ENCODE results near the gene CLSTN1. TPM values are rescaled to one million over a fixed set of nuclear protein-coding genes. Genes with fewer than 3 reads are reported as not detected.
A peak's percentile ranks its signal among the peaks of the same experiment; 100 is the strongest.

CLSTN1 gene
- total and polyA plus RNA-seq, 2 of the 8 experiments (the other 6 are each of a cell fraction or from before 2014, with no cell fraction given), result 34.2 to 97.4 TPM

DNA sequence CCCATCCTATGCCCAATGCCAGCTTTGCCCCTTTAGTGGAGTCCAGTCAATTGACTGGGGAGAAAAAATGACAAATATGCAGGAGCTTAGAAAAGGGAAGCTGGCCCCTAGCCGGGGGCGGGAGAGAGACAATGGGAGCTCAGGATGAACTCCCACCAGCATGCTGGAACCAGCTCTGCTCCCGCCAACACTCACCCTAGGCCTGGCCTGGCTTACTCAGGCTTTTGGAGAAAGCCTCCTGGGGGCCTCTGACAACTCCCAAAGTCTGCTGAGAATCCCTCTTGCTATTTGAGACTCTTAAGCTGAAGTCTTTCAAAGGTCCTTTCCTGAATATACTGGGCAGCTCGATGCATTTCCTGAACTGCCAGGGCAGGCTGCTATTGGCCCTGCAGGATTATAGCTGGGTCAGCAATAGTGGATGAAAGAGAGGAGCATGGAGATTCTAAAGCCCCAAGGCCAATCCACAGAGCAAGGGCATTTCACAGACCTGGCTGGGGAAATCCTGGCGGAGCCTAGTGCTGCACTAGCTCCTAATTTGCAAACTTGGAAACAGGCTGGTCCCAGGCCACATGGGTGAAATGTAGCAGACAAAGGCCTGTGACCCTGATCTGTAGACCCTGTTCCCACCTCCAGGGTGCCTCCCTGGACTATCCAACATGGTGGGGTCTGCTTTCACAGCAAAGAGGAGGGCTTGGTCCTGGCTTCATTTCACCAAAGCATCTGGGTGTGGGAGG, 35.7 kb upstream of the CLSTN1 start:
- no peak overlapping the region for H3K4me3 ChIP-seq (ENCODE audit: extremely low read depth in 1 of 4, insufficient read depth in 2 of 4, low read depth in 3 of 4, low read length in 4 of 4)
- peak overlapping the region; percentile 78 for H2BK120ac ChIP-seq (replicated peaks; ENCODE audit: low read depth, low read length)
- H4K91ac ChIP-seq (replicated peaks; ENCODE audit: insufficient read length, low read length), result peak overlapping the region; percentile 73
- H4K8ac ChIP-seq (ENCODE audit: extremely low read depth, insufficient read depth, low read length), result no peak overlapping the region; the same call in 1 of the 2 replicates
- FAIRE-seq, result peak; percentile 28
- CTCF ChIA-PET (ENCODE audit: partially characterized antibody), result interaction anchor here (0.8 to 17.3 kb wide), 17 partner anchors 9 to 244 kb away, joined by 3 to 312 read pairs (median 6); no protein-coding TSS in a partner anchor
- no peaks in the 10 kb centered on the region for H3K9me3 ChIP-seq (ENCODE audit: insufficient read depth in 2 of 2, low read depth in 1 of 2, low read length in 1 of 2)
- no peaks in the 10 kb centered on the region for H3K79me2 ChIP-seq (ENCODE audit: control insufficient read depth in 1 of 2, insufficient read depth in 2 of 2, low read length in 2 of 2)
- H3K4ac ChIP-seq (replicated peaks; ENCODE audit: insufficient read length, low read depth, low read length), result peak overlapping the region; percentile 96
- no peaks in the 10 kb centered on the region for H3K23me2 ChIP-seq (ENCODE audit: low read depth, low read length)
- no peak overlapping the region for H3K23ac ChIP-seq (ENCODE audit: insufficient read length)
- H3K27ac ChIP-seq (ENCODE audit: low read depth, low read length), result peak overlapping the region; percentile 25; the same call in 1 of the 2 replicates
- H3K56ac ChIP-seq (replicated peaks; ENCODE audit: insufficient read length, low read depth, low read length), result no peak overlapping the region
- no peak overlapping the region; the same call in 1 of the 2 replicates for H3K18ac ChIP-seq (ENCODE audit: extremely low read depth, low read length)
- H3K27me3 ChIP-seq (replicated peaks in 1 of 4; ENCODE audit: control insufficient read depth in 3 of 4, extremely low read depth in 1 of 4, insufficient read depth in 3 of 4, low read length in 3 of 4), result no peaks in the 10 kb centered on the region
- POLR2A ChIA-PET (ENCODE audit: partially characterized antibody), result interaction anchor here (0.6 to 1.5 kb wide), 4 partner anchors 9 to 72 kb away, joined by 3 to 4 read pairs (median 3); no protein-coding TSS in a partner anchor
- H3K4me2 ChIP-seq (ENCODE audit: insufficient read depth in 1 of 2, low read depth in 2 of 2, low read length in 2 of 2), result no peak overlapping the region; a peak in 1 of 4 replicates
- TF ChIP-seq, protein P1, sequence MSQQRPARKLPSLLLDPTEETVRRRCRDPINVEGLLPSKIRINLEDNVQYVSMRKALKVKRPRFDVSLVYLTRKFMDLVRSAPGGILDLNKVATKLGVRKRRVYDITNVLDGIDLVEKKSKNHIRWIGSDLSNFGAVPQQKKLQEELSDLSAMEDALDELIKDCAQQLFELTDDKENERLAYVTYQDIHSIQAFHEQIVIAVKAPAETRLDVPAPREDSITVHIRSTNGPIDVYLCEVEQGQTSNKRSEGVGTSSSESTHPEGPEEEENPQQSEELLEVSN (IDR thresholded peaks at IDR 0.05), result peak; percentile 68; the same call in 1 of the 2 replicates
- no peak for TF ChIP-seq SRF (IDR thresholded peaks at IDR 0.05; ENCODE audit: low read depth, low read length)
- TF ChIP-seq, protein P2, sequence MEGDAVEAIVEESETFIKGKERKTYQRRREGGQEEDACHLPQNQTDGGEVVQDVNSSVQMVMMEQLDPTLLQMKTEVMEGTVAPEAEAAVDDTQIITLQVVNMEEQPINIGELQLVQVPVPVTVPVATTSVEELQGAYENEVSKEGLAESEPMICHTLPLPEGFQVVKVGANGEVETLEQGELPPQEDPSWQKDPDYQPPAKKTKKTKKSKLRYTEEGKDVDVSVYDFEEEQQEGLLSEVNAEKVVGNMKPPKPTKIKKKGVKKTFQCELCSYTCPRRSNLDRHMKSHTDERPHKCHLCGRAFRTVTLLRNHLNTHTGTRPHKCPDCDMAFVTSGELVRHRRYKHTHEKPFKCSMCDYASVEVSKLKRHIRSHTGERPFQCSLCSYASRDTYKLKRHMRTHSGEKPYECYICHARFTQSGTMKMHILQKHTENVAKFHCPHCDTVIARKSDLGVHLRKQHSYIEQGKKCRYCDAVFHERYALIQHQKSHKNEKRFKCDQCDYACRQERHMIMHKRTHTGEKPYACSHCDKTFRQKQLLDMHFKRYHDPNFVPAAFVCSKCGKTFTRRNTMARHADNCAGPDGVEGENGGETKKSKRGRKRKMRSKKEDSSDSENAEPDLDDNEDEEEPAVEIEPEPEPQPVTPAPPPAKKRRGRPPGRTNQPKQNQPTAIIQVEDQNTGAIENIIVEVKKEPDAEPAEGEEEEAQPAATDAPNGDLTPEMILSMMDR (IDR thresholded peaks at IDR 0.05; ENCODE audit: control extremely low read depth in 1 of 3, insufficient read depth in 1 of 3, low read depth in 1 of 3, low read length in 3 of 3), result peak in 1 of 3 experiments; percentile 10; a peak in 1 of 4 replicates
- H2BK15ac ChIP-seq (ENCODE audit: low read length), result no peak overlapping the region
- peaks cover 0 to 3% (median 0%) of the 10 kb centered on the region in 4 experiments; a peak in 2 of 8 replicates for H3K36me3 ChIP-seq (ENCODE audit: control insufficient read depth in 2 of 4, insufficient read depth in 4 of 4, low read length in 3 of 4)
- no peaks in the 10 kb centered on the region for H3K79me1 ChIP-seq (ENCODE audit: low read depth, low read length)
- H4K20me1 ChIP-seq (replicated peaks in 1 of 2; ENCODE audit: control insufficient read depth in 1 of 2, insufficient read depth in 2 of 2, low read length in 2 of 2), result no peaks in the 10 kb centered on the region
- no peak overlapping the region; a peak in 2 of 7 replicates for H3K9ac ChIP-seq (replicated peaks in 1 of 4; ENCODE audit: extremely low read depth in 1 of 4, low read depth in 3 of 4, low read length in 3 of 4)
- WGBS, 2 experiments (ENCODE audit: extremely low coverage in 1 of 2, insufficient coverage in 1 of 2, insufficient read length in 1 of 2, insufficient replicate concordance in 2 of 2, low coverage in 1 of 2, low lambda C conversion rate in 2 of 2, missing lambda C conversion rate in 1 of 2), result 81% methylated on average over 5 of the region's 5 CpGs; no CpG with 5 or more reads in 1 of the 2 experiments
- no peak overlapping the region for H2AK5ac ChIP-seq (ENCODE audit: low read depth, low read length)
- peaks cover 0 to 9% (median 7%) of the 10 kb centered on the region in 4 experiments; a peak in 6 of 7 replicates for H3K4me1 ChIP-seq (replicated peaks in 1 of 4; ENCODE audit: control insufficient read depth in 3 of 4, insufficient read depth in 4 of 4, low read length in 3 of 4)
- no peak overlapping the region; the same call in 1 of the 2 replicates for H2BK5ac ChIP-seq (ENCODE audit: low read depth, low read length)
- no peak overlapping the region for H2AFZ ChIP-seq (ENCODE audit: low read length)
- peak overlapping the region; percentile 45 for H4K5ac ChIP-seq (ENCODE audit: insufficient read length, low read depth, low read length)
- no peak overlapping the region for H3K14ac ChIP-seq (ENCODE audit: insufficient read length)
- peak overlapping the region; percentile 86; the same call in 1 of the 2 replicates for H2BK20ac ChIP-seq (ENCODE audit: low read length)
- DNase-seq (ENCODE audit: low read depth in 1 of 2, low spot score in 2 of 2), result no peak
- H2BK12ac ChIP-seq (ENCODE audit: low read depth, low read length), result 0 out of 2 replicates have a peak overlapping the region, but pooled peaks have one; percentile 5

All from H1 (cell line).